C4-2B (cell line): ENCODE results near the gene LIPG.

Experiments
- ZFX ChIP-seq: fragments of 450-650 bp; IDR thresholded peaks from 2 replicates; pipeline ENCODE4 v1.6.1; 2017
- TF ChIP-seq, protein P1 (sequence below): fragments of 450-650 bp; conservative IDR thresholded peaks from 2 replicates; pipeline ENCODE4 v1.5.1; 2017; ENCODE audit warnings: mild to moderate bottlenecking

DNA sequence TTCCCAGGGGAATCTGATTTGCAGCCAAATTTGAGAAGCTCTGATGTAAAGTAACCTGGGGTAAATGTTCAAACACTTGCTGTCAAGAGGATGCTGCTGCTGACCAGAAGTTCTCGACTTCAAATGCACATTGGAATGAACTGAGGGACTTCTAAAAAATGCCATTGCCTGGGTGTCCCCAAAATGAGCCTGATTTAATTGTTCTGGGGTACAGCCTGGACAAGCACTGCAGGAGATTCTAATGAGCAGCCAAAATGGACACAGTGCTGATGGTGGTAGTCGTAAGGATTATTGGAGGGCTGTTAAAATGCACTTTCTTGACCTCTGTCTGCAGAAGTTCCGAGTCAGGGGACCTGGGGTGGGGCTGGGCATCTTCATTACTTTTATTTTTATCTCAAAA lies 49.5 kb downstream of the LIPG start:
- TF ChIP-seq, protein P1, sequence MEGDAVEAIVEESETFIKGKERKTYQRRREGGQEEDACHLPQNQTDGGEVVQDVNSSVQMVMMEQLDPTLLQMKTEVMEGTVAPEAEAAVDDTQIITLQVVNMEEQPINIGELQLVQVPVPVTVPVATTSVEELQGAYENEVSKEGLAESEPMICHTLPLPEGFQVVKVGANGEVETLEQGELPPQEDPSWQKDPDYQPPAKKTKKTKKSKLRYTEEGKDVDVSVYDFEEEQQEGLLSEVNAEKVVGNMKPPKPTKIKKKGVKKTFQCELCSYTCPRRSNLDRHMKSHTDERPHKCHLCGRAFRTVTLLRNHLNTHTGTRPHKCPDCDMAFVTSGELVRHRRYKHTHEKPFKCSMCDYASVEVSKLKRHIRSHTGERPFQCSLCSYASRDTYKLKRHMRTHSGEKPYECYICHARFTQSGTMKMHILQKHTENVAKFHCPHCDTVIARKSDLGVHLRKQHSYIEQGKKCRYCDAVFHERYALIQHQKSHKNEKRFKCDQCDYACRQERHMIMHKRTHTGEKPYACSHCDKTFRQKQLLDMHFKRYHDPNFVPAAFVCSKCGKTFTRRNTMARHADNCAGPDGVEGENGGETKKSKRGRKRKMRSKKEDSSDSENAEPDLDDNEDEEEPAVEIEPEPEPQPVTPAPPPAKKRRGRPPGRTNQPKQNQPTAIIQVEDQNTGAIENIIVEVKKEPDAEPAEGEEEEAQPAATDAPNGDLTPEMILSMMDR = no peak
- no peak for TF ChIP-seq ZFX
